HepG2 (cell line): ENCODE results near the gene HEYL.

Experiments used
- CEBPB ChIP-seq: IDR thresholded peaks from 2 replicates; pipeline ENCODE4 v1.6.1; 2011; ENCODE audit warnings: low read depth, low read length, improper control_type of control experiment, borderline replicate concordance
- CREM ChIP-seq, 2 experiments: sonication (generic) in 1 of 2; formaldehyde crosslinking in 1 of 2; IDR thresholded peaks; 2 replicates each; pipeline versions ENCODE4 v1.4.0 to v1.6.1; 2016 to 2020; ENCODE audit warnings: antibody characterized with exemption in 1 of 2, mild to moderate bottlenecking in 1 of 2, missing genetic modification reagents in 1 of 2
- CTCF ChIP-seq: sonication (generic); formaldehyde crosslinking; IDR thresholded peaks from 2 replicates; pipeline ENCODE4 v1.5.0; 2020; ENCODE audit warnings: mild to moderate bottlenecking, missing genetic modification reagents, moderate library complexity
- DPF2 ChIP-seq: sonication (generic); formaldehyde crosslinking; IDR thresholded peaks from 2 replicates; pipeline ENCODE4 v1.4.0; 2020; ENCODE audit warnings: mild to moderate bottlenecking, low read depth, missing genetic modification reagents, borderline replicate concordance
- HNF4A ChIP-seq: sonication (generic); formaldehyde crosslinking; IDR thresholded peaks from 2 replicates; pipeline ENCODE4 v1.4.0; 2020; ENCODE audit warnings: missing genetic modification reagents
- KLF16 ChIP-seq, 2 experiments: sonication (generic) in 1 of 2; formaldehyde crosslinking in 1 of 2; IDR thresholded peaks; 2 replicates each; pipeline versions ENCODE4 v1.6.1 to v1.8.0; 2016 to 2023; ENCODE audit warnings: missing genetic modification reagents in 2 of 2, missing compliant biosample characterization in 1 of 2
- MAFF ChIP-seq: IDR thresholded peaks from 2 replicates; pipeline ENCODE4 v1.6.1; 2011; ENCODE audit warnings: low read depth, low read length, improper control_type of control experiment
- RFX5 ChIP-seq: IDR thresholded peaks from 2 replicates; pipeline ENCODE4 v1.6.1; 2011; ENCODE audit warnings: low read depth, low read length, improper control_type of control experiment
- SRSF1 ChIP-seq: fragments of 200-400 bp; formaldehyde crosslinking; optimal IDR thresholded peaks from 2 replicates; pipeline ENCODE3; 2017; ENCODE audit warnings: mild to moderate bottlenecking, low read depth, low read length, moderate library complexity
- ZNF121 ChIP-seq: sonication (generic); formaldehyde crosslinking; IDR thresholded peaks from 2 replicates; pipeline ENCODE4 v1.5.0; 2020; ENCODE audit warnings: mild to moderate bottlenecking, missing genetic modification reagents
- ZNF530 ChIP-seq: sonication (generic); formaldehyde crosslinking; IDR thresholded peaks from 2 replicates; pipeline ENCODE4 v1.5.0; 2020; ENCODE audit warnings: low read depth, mild to moderate bottlenecking, missing genetic modification reagents
- ZNF614 ChIP-seq: IDR thresholded peaks from 2 replicates; pipeline ENCODE4 v1.6.1; 2018; ENCODE audit warnings: missing biosample characterization, missing genetic modification reagents, inconsistent platforms, borderline replicate concordance
- ZNF660 ChIP-seq: sonication (generic); formaldehyde crosslinking; IDR thresholded peaks from 2 replicates; pipeline ENCODE4 v1.5.1; 2020; ENCODE audit warnings: mild to moderate bottlenecking, low read depth, missing genetic modification reagents, borderline replicate concordance

DNA sequence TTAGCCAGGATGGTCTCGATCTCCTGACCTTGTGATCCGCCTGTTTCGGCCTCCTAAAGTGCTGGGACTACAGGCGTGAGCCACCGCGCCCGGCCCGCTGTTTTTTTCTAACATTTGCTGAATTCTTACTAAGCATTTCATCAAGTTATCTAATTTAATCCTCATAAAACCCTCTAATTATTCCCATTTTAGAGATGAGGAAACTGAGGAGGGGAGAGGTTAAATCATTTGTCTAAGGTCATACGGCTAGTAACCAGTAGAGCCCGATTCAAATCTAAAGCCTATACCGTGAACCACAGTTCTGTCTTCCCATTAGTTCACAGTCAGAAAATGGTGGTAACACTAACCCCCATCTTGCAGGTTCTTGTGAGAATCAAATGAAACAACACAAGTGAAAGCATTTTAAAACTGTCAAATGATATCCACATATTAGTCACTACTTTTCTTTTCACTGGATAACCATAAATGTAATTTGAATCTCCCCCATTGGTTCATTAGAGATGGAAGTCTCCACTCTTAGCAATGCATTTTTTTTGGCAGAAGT, 10.6 kb downstream of the HEYL start:
- TF ChIP-seq KLF16 (CRISPR knock-in tag; IDR thresholded peaks at IDR 0.05) (no peak), ZNF614 (no peak), CTCF (CRISPR knock-in tag) (no peak), RFX5 (no peak), ZNF530 (no peak), ZNF121 (CRISPR knock-in tag) (no peak), HNF4A (no peak), MAFF (no peak), ZNF660 (CRISPR knock-in tag) (no peak), CEBPB (no peak), DPF2 (no peak), CREM (IDR thresholded peaks at IDR 0.05) (no peak), CREM (CRISPR knock-in tag; IDR thresholded peaks at IDR 0.05) (no peak), SRSF1 (no peak)
